HCT116 (cell line): ENCODE results near the gene SLC25A18.

Source experiments
- CTCF ChIP-seq, 3 experiments: fragments of 200-600 bp in 1 of 3; sonication (generic) in 1 of 3; IDR thresholded peaks in 2 of 3; conservative IDR thresholded peaks in 1 of 3; 2 replicates each; pipeline ENCODE4 v1.5.1; 2012 to 2017; ENCODE audit warnings: low read depth in 2 of 3, low read length in 2 of 3, antibody characterized with exemption in 1 of 3, borderline replicate concordance in 1 of 3, control low read depth in 1 of 3, mild to moderate bottlenecking in 1 of 3, mixed read lengths in 1 of 3, mixed run types in 1 of 3, moderate library complexity in 1 of 3; ENCODE audit not compliant: insufficient read depth in 1 of 3
- EZH2 ChIP-seq: fragments of 200-600 bp; sonication (generic); IDR thresholded peaks from 2 replicates; pipeline ENCODE4 v1.6.1; 2017; ENCODE audit warnings: antibody characterized with exemption, mixed run types
- MAX ChIP-seq: IDR thresholded peaks from 2 replicates; pipeline ENCODE4 v1.6.1; 2012
- POLR2AphosphoS5 ChIP-seq: IDR thresholded peaks from 2 replicates; pipeline ENCODE4 v1.6.1; 2011; ENCODE audit warnings: mild to moderate bottlenecking, low read depth, low read length, moderate library complexity
- REST ChIP-seq: IDR thresholded peaks from 2 replicates; pipeline ENCODE4 v1.6.1; 2012; ENCODE audit warnings: low read depth
- YY1 ChIP-seq: IDR thresholded peaks from 2 replicates; pipeline ENCODE4 v1.6.1; 2011; ENCODE audit warnings: low read length, low read depth, moderate library complexity, mild to moderate bottlenecking; ENCODE audit not compliant: insufficient replicate concordance; ENCODE audit errors: extremely low read depth

GRCh38 chr22:17580441-17581031 is 17.2 kb downstream of the SLC25A18 start:
- no peak for TF ChIP-seq REST
- TF ChIP-seq YY1 = no peak
- no peak for TF ChIP-seq EZH2
- no peak for TF ChIP-seq POLR2AphosphoS5
- no peak for TF ChIP-seq CTCF (IDR thresholded peaks at IDR 0.05 in 2 of 3, conservative IDR thresholded peaks at IDR 0.05 in 1 of 3; ENCODE audit: borderline replicate concordance in 1 of 3, insufficient read depth in 1 of 3, low read depth in 2 of 3, low read length in 2 of 3)
- no peak for TF ChIP-seq MAX
